NB4 (cell line): ENCODE results near the gene OTP.
"Not testable (repeated sequence)": the region's sequence is repeated elsewhere in the genome, so short reads cannot be mapped to it uniquely, and the experiment has no call there.

Experiments
- CTCF ChIP-seq: IDR thresholded peaks from one replicate; pipeline ENCODE4 v1.5.1; 2012; ENCODE audit warnings: low read depth, low read length
- POLR2A ChIP-seq: IDR thresholded peaks from 2 replicates; pipeline ENCODE4 v1.6.1; 2011; ENCODE audit warnings: mild to moderate bottlenecking; ENCODE audit not compliant: insufficient read length; ENCODE audit errors: extremely low read depth

GRCh38 chr5:77608927-77609326, 29.6 kb downstream of the OTP start:
- not testable (repeated sequence) for TF ChIP-seq POLR2A, CTCF
